HG03039 (cell line): ENCODE results near the gene PIN1.

Experiments used
- ATAC-seq: cut with Tn5 transposase; IDR thresholded peaks from one replicate; pipeline ENCODE4 v1.9.1; 2021; ENCODE audit warnings: mild to moderate bottlenecking, moderate library complexity; ENCODE audit not compliant: unreplicated experiment

The PIN1 gene

GRCh38 chr19:9883231-9883758 lies 48.2 kb downstream of the PIN1 start:
- ATAC-seq = no peak

- ATAC-seq = no peak
These were observed 48.6 kb downstream of the PIN1 start for GRCh38 chr19:9883764-9884163.

- no peak for ATAC-seq
These were observed 50.0 kb downstream of the PIN1 start for GRCh38 chr19:9885077-9885552.

- ATAC-seq = no peak
These were observed 56.7 kb downstream of the PIN1 start for GRCh38 chr19:9891609-9892373.
